Upper lobe of right lung (tissue), 1 donor: ENCODE data around the gene HCFC1. TPM values are rescaled to one million over a fixed set of nuclear protein-coding genes. Genes with fewer than 3 reads are reported as not detected.
A peak's percentile ranks its signal among the peaks of the same experiment; 100 is the strongest.

ENCODE experiments used
- ATAC-seq: fragments of 200-7000 bp; cut with Tn5 transposase; one replicate; pipeline ENCODE4 v1.9.1; 2020; ENCODE audit warnings: mild to moderate bottlenecking, moderate library complexity
- DNase-seq: peaks from one replicate; pipeline ENCODE4 v3.0.0-alpha.2; 2020
- H3K27ac ChIP-seq: fragments of 200-600 bp; one replicate; pipeline ENCODE4 v1.8.0; 2022
- H3K27me3 ChIP-seq: fragments of 200-600 bp; one replicate; pipeline ENCODE4 v1.8.0; 2022; ENCODE audit warnings: mild to moderate bottlenecking
- H3K36me3 ChIP-seq: fragments of 200-600 bp; one replicate; pipeline ENCODE4 v1.8.0; 2022
- H3K4me1 ChIP-seq: fragments of 200-600 bp; one replicate; pipeline ENCODE4 v1.8.0; 2022
- H3K4me3 ChIP-seq: fragments of 200-600 bp; one replicate; pipeline ENCODE4 v1.8.0; 2022; ENCODE audit warnings: mild to moderate bottlenecking
- H3K9me3 ChIP-seq: fragments of 200-600 bp; one replicate; pipeline ENCODE4 v1.8.0; 2022
- intact Hi-C: fragments of 100-400 bp; cut with DNase I; formaldehyde crosslinking; loops from one replicate; pipeline ENCODE4 v1.11.0; 2022
- long read RNA-seq: library from polyadenylated mRNA; unstranded; transcript quantifications from one replicate; pipeline ENCODE4 v2.0.0, GENCODE V29; 2021
- total RNA-seq: library from RNA; stranded (reverse); fragmentation: NEBNext Ultra II Directional; extraction: Animal tissue kit (Norgen Biotek cat#: 25700); gene quantifications from one replicate; pipeline ENCODE4 v1.2.1, GENCODE V29; 2021
- TF ChIP-seq, protein P1 (sequence below): fragments of 200-600 bp; IDR thresholded peaks from one replicate; pipeline ENCODE4 v1.8.0; 2022; ENCODE audit warnings: antibody characterized with exemption
- donor health status: DM: no; HTN: yes; CAD: no; lungs with severe emphysema.

The HCFC1 gene
- total RNA-seq: 47.5 TPM
- long read RNA-seq, partial matches to known transcripts: 45 of 51 reads
- long read RNA-seq, other reads (novel, unspliced or antisense): 6 of 51 reads

DNA sequence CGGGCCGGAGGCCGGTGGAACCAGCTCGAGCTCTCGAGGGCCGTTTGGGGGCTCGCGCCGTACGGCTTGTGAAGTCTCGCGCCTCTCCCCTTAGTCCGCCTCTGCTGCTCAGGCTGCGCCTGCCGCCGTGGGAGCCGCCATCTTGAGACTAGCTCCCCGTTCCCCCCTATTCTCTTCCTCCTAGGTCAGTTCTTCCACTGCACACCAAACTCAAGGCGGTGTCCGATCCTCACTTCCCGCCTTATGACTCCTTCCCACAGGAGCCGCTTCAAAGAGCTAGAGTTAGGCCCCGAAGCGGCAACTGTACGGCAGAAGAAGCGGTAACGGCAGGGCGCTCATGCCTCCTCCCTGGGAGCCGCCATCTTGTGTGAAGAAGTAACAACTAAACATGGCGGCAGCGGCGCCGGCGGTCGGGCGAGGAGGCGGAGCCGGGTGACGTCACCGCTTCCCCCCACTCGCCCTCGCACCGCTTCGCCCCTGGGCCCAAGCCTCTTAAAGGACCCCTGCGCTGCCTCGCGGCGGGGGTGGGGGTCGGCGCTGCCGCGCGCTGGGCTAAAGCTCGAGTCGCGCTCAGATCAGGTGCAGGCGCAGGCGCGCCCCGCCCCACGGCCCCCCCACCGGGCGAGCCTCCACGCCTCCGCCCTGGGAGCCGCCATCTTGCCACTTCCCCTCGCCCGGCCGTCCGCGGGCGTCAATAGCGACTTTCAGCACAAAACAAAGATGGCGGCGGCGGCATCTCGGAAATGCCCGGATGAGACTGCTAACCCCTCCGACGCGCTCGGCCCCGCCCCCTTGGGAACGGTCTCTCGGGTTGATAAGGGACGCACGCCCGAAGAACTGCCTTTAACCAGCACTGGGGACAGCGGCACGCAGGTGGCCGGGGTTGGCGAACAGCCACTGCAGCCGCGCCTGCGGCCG, at the start of gene HCFC1:
Gene HCFC1, minus strand, starts transcription at position 369 of the 918 bp plus-strand sequence. CDS start 978 bp downstream, outside the sequence.
- DNase-seq (peak; percentile 95), ATAC-seq (peak; percentile 72)
- Histone ChIP-seq H3K36me3 (no peaks in the 10 kb centered on the region), H3K27me3 (no peaks in the 10 kb centered on the region), H3K4me1 (peaks cover 34% of the 10 kb centered on the region), H3K27ac (peak within 1 kb of the TSS; percentile 98), H3K9me3 (no peaks in the 10 kb centered on the region), H3K4me3 (peak within 1 kb of the TSS; percentile 68)
- TF ChIP-seq, protein P1, sequence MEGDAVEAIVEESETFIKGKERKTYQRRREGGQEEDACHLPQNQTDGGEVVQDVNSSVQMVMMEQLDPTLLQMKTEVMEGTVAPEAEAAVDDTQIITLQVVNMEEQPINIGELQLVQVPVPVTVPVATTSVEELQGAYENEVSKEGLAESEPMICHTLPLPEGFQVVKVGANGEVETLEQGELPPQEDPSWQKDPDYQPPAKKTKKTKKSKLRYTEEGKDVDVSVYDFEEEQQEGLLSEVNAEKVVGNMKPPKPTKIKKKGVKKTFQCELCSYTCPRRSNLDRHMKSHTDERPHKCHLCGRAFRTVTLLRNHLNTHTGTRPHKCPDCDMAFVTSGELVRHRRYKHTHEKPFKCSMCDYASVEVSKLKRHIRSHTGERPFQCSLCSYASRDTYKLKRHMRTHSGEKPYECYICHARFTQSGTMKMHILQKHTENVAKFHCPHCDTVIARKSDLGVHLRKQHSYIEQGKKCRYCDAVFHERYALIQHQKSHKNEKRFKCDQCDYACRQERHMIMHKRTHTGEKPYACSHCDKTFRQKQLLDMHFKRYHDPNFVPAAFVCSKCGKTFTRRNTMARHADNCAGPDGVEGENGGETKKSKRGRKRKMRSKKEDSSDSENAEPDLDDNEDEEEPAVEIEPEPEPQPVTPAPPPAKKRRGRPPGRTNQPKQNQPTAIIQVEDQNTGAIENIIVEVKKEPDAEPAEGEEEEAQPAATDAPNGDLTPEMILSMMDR: no peak
- intact Hi-C loops: no loop called here

DNA sequence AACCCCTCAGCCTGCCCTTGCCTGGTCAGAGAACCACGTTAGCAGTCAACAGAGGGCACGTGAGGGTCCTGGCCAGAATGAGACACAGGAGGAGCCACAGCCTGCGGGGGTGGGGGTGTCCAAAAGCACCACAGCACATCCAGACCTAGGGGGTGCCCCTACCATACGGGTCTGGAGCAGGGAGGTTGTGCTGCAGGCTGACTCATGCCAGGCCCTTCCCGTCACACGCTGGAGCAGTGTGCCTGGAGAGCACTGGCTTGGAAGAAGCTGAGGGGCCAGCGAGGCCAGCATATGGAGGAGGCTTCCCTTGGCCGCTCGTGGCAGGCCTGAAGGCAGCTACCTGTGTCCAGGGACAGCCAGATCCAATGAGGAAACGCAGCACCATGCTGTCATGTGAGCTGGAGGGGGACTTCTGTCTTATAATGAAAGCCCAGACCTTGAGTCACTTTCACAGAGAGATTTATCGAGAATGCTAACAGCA, 49.6 kb upstream of the HCFC1 start:
- ATAC-seq: no peak
- Histone ChIP-seq H3K4me3 (no peak overlapping the region), H3K27ac (peak overlapping the region; percentile 6), H3K27me3 (no peaks in the 10 kb centered on the region), H3K36me3 (peaks cover 6% of the 10 kb centered on the region), H3K9me3 (no peaks in the 10 kb centered on the region), H3K4me1 (no peaks in the 10 kb centered on the region)
- no peak for DNase-seq
- TF ChIP-seq, protein P1: no peak
- intact Hi-C loops: no loop called here

DNA sequence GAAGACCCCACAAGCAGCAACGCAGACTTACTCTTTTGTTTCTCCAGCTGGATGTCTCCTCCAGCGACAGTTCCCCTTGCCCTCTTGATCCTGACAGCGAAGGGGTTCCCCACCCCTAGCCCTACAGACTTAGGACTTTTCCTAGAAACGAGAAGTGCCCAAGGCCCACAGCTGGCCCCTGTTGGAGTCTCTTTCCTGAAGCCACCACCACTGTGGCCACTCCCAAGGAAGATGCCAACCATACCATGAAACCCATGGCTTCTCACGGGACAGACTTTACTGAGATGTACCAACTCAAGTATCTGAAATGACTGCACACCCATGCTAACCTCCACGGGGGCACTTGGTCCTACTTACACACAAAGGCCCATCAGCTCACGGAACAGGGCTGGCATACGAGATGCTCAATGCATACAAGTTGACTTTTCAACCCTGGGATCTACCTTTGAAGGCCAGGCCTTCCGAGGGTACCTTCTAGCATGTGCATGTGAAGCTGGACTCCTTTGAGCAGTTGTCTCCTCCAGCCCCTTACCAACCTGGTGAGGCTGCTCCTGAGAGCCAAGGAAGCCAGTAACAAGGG, 49.0 kb upstream of the HCFC1 start:
- no peaks in the 10 kb centered on the region for H3K9me3 ChIP-seq
- TF ChIP-seq, protein P1: no peak
- H3K27ac ChIP-seq: peak overlapping the region; percentile 87
- H3K4me3 ChIP-seq: peak overlapping the region; percentile 58
- DNase-seq: no peak
- H3K27me3 ChIP-seq: no peaks in the 10 kb centered on the region
- no peaks in the 10 kb centered on the region for H3K4me1 ChIP-seq
- peaks cover 10% of the 10 kb centered on the region for H3K36me3 ChIP-seq
- intact Hi-C loops: no loop called here
- peak; percentile 43 for ATAC-seq

- Histone ChIP-seq H3K27me3 (no peaks in the 10 kb centered on the region), H3K4me3 (peak within 1 kb of the TSS; percentile 58), H3K27ac (peak within 1 kb of the TSS; percentile 87), H3K9me3 (no peaks in the 10 kb centered on the region), H3K36me3 (peaks cover 10% of the 10 kb centered on the region), H3K4me1 (no peaks in the 10 kb centered on the region)
- intact Hi-C loops: no loop called here
- peak; percentile 92 for ATAC-seq
- DNase-seq: peak; percentile 85
- TF ChIP-seq, protein P1: no peak
These were observed 48.3 kb upstream of the HCFC1 start, which contains the start of gene IRAK1 for GRCh38 chrX:154019633-154020528. Gene IRAK1, minus strand, starts transcription at chrX:154019902. Its CDS starts 90 bp downstream, at chrX:154019812.

DNA sequence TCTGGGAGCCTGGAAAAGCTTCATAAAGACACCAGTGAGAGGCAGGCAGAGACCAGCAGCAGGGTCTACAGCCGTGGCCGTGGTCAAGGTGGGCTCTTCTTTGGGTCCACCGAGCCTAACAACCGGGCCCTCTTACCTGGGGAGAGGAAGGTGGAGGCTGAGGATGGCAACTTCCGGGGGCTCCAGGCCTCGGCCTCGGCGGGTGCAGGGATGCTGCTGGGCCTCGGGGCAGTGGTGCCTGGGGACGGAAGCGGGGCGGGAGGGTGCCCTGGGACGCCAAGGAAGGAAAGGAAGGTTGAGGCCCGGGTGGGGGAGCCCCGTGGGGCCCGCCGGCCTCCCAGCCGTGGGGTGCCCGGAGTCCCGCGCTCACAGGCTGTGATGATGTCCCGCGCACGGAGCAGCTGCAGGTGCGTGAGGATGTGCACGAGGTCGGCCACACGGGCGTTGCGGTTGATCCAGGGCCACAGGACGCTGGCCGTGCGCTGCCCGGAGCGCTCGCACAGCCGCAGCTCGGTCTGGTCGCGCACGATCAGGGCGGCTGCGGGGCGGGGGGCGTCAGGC, 47.5 kb upstream of the HCFC1 start:
- H3K36me3 ChIP-seq: peaks cover 10% of the 10 kb centered on the region
- intact Hi-C loops: no loop called here
- ATAC-seq: no peak
- no peaks in the 10 kb centered on the region for H3K27me3 ChIP-seq
- H3K4me3 ChIP-seq: peak overlapping the region; percentile 57
- H3K27ac ChIP-seq: peak overlapping the region; percentile 81
- H3K9me3 ChIP-seq: no peaks in the 10 kb centered on the region
- TF ChIP-seq, protein P1: no peak
- DNase-seq: peak; percentile 66
- no peaks in the 10 kb centered on the region for H3K4me1 ChIP-seq
